ENCODE data around the gene BLVRB. TPM values are rescaled to one million over a fixed set of nuclear protein-coding genes. Genes with fewer than 3 reads are reported as not detected.

BLVRB gene
- polyA plus RNA-seq, 4 donors: 40.4 to 67.0 (median 49.9) TPM

GRCh38 chr19:40425450-40426287 lies 39.9 kb downstream of the BLVRB start, which contains the start of gene SERTAD1:
SERTAD1 (minus strand) TSS chr19:40425992; CDS start chr19:40423546, 2,446 bp downstream.
- peak; percentile 97 to 99 (median 98) for DNase-seq (ENCODE audit: low read depth in 4 of 4, low spot score in 2 of 4)

- no peak for DNase-seq (ENCODE audit: low read depth in 4 of 4, low spot score in 2 of 4)
These were observed 40.7 kb downstream of the BLVRB start for GRCh38 chr19:40424637-40425449.

DNA sequence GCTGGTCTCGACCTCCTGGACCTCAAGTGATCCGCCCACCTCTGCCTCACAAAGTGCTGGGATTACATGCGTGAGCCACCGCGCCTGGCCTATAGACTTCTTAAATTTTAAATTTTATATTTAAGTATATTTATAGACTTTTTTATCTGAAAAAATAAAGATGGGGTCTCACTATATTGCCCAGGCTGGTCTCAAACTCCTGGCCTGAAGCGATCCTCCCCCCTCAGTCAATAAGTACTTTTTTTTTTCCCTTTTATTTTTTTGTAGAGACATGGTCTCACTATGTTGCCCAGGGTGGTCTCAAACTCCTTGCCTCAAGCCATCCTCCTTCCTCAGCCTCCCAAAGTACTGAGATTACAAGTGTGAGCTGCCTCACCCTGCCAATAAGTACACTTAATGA lies 41.6 kb downstream of the BLVRB start:
- no peak for DNase-seq (ENCODE audit: low read depth in 4 of 4, low spot score in 2 of 4)

GRCh38 chr19:40422748-40423566 lies 42.6 kb downstream of the BLVRB start:
- DNase-seq (ENCODE audit: low read depth in 4 of 4, low spot score in 2 of 4): no peak

GRCh38 chr19:40421993-40422747 lies 43.4 kb downstream of the BLVRB start:
- DNase-seq (ENCODE audit: low read depth in 4 of 4, low spot score in 2 of 4): no peak

DNA sequence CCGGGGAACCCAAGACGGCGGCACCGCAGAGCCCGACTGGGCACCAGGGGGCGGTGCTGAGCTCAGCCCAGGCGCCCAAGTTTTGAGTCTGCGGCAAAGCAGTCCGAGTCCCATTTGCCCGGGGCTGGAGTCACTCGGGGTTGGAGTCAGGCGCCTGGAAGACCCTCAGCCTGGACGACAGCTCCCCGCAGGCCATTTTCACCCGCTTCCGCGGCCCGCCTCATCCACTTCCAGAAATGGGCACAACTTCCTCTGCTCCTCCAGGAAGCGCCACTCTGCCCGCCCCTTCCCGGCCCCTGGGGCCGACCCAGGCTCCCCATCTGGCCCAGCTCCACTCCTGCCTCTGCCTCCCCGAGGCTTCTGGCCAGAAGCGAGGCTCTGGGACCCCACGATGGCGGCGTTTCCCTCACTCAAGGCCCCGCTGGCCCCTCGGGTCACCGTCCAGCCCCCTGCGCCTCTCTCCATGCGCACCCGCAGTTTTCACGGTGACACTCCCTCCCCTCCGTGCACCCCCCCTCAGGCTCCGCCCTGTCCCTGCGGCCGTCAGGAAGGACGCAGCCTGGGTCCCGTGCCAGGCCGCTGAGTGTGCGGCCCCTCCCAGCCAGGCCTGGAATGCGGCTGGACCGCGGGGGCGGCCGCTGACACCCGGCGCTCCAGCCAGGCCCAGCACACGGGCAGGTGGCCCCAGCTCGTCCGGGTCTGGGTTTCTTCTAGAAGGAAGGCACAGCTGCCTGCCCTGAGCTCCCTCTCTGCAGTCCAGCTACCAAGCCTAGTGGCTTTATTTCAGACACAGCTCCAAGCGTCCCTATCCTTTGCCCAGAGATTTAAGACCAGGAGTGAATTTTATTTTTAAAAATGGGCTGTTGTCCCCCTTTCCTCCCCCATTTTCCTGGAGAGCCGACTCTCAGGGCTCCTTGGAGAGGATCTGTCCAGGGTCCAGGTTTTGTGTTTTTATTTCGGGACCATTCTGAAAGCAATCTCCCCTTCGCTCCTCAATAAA lies 44.5 kb downstream of the BLVRB start:
- peak in 3 of 4 donors; percentile 75 to 88 (median 81) for DNase-seq (ENCODE audit: low read depth in 4 of 4, low spot score in 2 of 4)

DNA sequence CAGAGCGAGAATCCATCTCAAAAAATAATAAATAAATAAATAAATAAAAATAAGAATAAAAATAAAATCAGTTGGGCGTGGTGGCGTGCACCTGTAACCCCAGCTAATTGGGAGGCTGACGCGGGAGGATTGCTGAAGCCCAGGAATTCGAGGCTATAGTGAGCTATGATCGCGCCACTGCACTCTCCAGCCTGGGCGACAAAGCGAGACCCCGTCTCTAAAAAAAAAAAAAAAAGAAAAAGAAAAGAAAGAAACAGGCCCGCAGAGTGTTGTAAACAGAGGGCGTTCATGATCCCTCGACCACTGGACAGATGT lies 45.1 kb downstream of the BLVRB start:
- DNase-seq (ENCODE audit: low read depth in 4 of 4, low spot score in 2 of 4): no peak

GRCh38 chr19:40419780-40420179 lies 45.8 kb downstream of the BLVRB start:
- no peak for DNase-seq (ENCODE audit: low read depth in 4 of 4, low spot score in 2 of 4)

GRCh38 chr19:40419066-40419612 lies 46.4 kb downstream of the BLVRB start:
- no peak for DNase-seq (ENCODE audit: low read depth in 4 of 4, low spot score in 2 of 4)

DNA sequence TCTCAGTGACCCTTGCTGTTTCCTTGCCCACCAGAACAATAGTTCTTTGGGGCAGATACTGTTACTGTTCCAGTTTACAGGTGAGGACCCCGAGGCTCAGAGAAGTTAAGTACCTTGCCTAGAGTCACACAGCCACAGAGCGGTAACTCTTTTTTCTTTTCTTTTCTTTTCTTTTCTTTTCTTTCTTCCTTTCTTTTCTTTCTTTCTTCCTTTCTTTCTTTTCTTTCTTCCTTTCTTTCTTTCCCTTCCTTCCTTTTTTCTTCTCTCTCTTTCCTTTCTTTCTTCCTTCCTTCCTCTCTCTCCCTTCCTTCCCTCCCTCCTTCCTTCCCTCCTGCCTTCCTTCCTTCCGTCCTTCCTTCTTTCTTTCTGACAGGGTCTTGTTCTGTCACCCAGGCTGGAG lies 47.5 kb downstream of the BLVRB start:
- DNase-seq (ENCODE audit: low read depth in 4 of 4, low spot score in 2 of 4): no peak

GRCh38 chr19:40417643-40417981 lies 47.9 kb downstream of the BLVRB start:
- DNase-seq (ENCODE audit: low read depth in 4 of 4, low spot score in 2 of 4): no peak

DNA sequence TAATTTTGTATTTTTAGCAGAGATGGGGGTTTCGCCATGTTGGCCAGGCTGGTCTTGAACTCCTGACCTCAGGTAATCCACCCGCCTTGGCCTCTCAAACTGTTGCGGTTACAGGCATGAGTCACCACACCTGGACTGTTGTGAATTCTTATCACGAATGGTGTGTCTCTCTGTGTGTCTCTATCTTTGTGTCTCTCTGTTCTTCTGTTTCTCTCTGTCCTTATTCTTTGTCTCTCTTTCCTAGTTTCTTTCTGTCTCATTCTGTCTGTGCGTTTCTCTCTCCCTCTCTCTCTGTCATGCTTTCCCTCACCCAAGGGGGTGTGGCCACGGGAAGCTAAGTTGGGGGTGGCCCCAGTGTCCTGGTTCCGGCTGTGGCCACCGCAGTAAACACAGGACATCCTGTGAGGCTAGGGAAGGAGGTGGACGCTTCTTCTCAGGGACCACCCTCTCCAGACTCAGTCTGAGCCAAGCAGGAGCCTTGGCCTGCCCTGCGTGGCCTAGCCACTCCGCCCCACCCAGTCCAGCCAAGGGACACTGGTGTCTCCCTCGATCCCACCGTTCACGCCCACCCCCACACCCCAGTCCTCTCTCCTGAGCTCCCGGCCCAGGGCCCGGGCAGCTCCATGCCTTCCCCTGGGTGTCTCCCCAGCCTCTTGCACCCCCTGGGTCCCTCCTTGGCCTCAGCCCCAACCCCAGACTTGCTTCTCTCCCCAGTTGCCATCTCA lies 48.5 kb downstream of the BLVRB start:
- DNase-seq (ENCODE audit: low read depth in 4 of 4, low spot score in 2 of 4): no peak

DNA sequence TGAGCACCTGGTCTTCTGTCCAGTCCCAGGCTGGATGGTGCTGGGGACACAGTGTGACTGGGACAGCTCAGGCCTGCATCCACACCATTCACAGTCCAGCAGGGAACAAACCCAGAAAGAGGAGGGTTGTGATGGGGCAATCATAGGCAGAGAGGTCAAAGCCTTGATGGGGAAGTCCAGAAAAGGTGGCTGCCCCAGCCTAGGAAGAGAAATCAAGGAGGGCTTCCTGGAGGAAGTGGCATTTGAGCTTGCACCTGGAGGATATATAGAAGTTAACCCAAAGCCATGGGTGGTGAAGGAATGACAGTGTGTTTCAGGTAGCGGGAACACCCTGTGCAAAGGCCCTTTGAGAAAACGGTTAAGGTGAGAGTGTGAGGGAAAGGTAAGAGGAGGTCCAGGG lies 49.8 kb downstream of the BLVRB start:
- no peak for DNase-seq (ENCODE audit: low read depth in 4 of 4, low spot score in 2 of 4)

DNA sequence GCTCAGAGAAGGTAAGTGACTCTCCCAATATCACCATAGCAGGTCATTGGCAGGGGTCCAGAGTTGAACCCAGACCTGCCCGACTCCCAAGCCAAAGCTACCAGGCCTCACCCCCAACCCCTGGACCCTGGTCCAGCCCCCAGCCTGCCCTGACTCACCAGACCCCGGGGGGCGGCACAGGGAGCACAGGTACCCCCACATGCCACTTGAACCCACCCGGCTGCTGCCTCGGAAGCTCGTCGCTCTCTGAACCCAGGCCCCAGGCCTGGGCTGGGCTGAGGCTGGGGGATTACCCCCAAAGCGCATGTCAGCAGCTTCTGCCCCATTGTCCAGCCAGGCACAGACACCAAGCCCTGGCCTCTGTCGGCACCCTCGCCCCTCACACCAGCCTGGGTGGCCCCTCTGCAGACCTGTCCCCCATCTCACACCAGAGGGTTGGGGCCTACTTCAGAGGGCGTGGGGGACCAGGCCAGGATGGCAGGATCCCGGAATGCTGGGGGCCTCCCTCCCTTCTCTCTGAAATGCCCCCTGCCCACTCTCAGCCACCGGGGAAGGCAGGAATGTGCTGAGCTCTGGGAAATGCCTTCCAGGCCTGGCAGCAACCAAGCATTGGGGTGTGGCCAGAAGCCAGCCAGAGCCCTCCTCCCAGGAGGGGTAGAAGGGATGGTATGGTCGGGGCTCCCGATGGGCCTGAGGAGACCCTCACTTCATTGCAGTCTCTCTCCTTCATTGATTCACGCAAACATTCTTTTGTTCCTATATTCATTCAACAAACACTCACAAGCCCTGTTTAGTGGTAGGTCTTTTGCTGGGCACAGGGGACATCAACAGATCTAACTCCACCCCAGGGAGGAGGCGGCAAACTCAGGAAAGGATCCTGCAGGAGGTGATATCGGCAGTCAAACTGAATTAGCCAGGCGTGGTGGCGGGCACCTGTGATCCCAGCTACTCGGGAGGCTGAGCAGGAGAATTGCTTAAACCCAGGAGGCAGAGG lies 50.7 kb downstream of the BLVRB start:
- DNase-seq (ENCODE audit: low read depth in 4 of 4, low spot score in 2 of 4): no peak

GRCh38 chr19:40413291-40413845 lies 52.2 kb downstream of the BLVRB start, which contains the start of gene PRX:
PRX (minus strand) TSS chr19:40413378; CDS start chr19:40407932, 5,446 bp downstream.
- DNase-seq (ENCODE audit: low read depth in 4 of 4, low spot score in 2 of 4): no peak

DNA sequence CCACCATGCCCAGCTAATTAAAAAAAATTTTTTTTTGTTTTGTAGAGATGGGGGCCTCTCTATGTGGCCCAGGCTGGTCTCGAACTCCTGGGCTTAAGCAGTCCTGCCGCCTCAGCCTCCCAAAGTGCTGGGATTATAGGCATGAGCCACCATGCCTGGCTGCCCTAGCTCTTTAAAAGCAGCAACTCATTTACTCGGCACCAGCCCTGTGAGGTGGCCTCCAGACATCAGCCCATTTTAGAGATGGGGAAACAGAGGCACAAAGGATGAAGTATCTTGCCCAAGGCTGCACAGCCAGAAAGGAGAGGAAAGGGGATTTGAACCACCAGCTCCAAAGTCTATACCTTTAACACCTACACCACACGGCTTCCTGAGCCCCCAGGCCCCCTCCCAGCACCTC lies 52.7 kb downstream of the BLVRB start:
- DNase-seq (ENCODE audit: low read depth in 4 of 4, low spot score in 2 of 4): no peak

All from left renal cortex interstitium (tissue), 4 donors.